H4 (cell line): Measurements from ENCODE around the gene PNLIP. TPM values are rescaled to one million over a fixed set of nuclear protein-coding genes. Genes with fewer than 3 reads are reported as not detected.

Experiments
- DNase-seq: peaks from one replicate; pipeline ENCODE4 v3.0.0-alpha.2; 2015; ENCODE audit warnings: low spot score
- total RNA-seq: library from RNA; depleted of rRNA; stranded (reverse); fragments of >200 nt; shearing (Covaris generic); gene quantifications from 2 replicates; pipeline ENCODE4 v1.2.3, GENCODE V29; 2014; rRNA removed

PNLIP gene
- not detected in 2 replicates for total RNA-seq

- no peak for DNase-seq
Observed at GRCh38 chr10:116545756-116546155, at the start of gene PNLIP. Gene PNLIP, plus strand, starts transcription at chr10:116545931. Its CDS starts 162 bp downstream, at chr10:116546093.

- no peak for DNase-seq
Observed at GRCh38 chr10:116504786-116505185, 40.9 kb upstream of the PNLIP start.

GRCh38 chr10:116510565-116510964 is 35.2 kb upstream of the PNLIP start:
- no peak for DNase-seq

- no peak for DNase-seq
Observed at GRCh38 chr10:116511365-116511764, 34.4 kb upstream of the PNLIP start.

GRCh38 chr10:116521424-116522290 is 24.1 kb upstream of the PNLIP start:
- DNase-seq: peak; percentile 12

- DNase-seq: no peak
Observed at GRCh38 chr10:116522803-116523381, 22.8 kb upstream of the PNLIP start.

GRCh38 chr10:116524736-116525135 is 21.0 kb upstream of the PNLIP start:
- DNase-seq: no peak

GRCh38 chr10:116526219-116526618 is 19.5 kb upstream of the PNLIP start:
- DNase-seq: no peak

- DNase-seq: no peak
Observed at GRCh38 chr10:116536810-116537209, 8.9 kb upstream of the PNLIP start.

GRCh38 chr10:116538456-116538855 is 7.3 kb upstream of the PNLIP start:
- no peak for DNase-seq

- DNase-seq: no peak
Observed at GRCh38 chr10:116538992-116539391, 6.7 kb upstream of the PNLIP start.

- no peak for DNase-seq
Observed at GRCh38 chr10:116540814-116541213, 4.9 kb upstream of the PNLIP start.

GRCh38 chr10:116542007-116542677 is 3.6 kb upstream of the PNLIP start:
- no peak for DNase-seq

GRCh38 chr10:116545122-116545521 is 609 bp upstream of the PNLIP start:
- no peak for DNase-seq

GRCh38 chr10:116548301-116548700 is 2.6 kb downstream of the PNLIP start:
- DNase-seq: no peak

- DNase-seq: no peak
Observed at GRCh38 chr10:116553378-116553980, 7.7 kb downstream of the PNLIP start.

GRCh38 chr10:116554628-116555027 is 8.9 kb downstream of the PNLIP start:
- no peak for DNase-seq

GRCh38 chr10:116555880-116556279 is 10.1 kb downstream of the PNLIP start:
- no peak for DNase-seq

- DNase-seq: no peak
Observed at GRCh38 chr10:116557305-116557880, 11.7 kb downstream of the PNLIP start.

- no peak for DNase-seq
Observed at GRCh38 chr10:116565534-116565933, 19.8 kb downstream of the PNLIP start.

- DNase-seq: no peak
Observed at GRCh38 chr10:116566932-116567331, 21.2 kb downstream of the PNLIP start.

- DNase-seq: no peak
Observed at GRCh38 chr10:116567335-116567734, 21.6 kb downstream of the PNLIP start.
